DMS 273 (cell line): ENCODE results near the gene BGN.

Source experiments
- DNase-seq: peaks from one replicate; lab custom pipeline; 2025; ENCODE audit not compliant: unreplicated experiment; lab: John Stamatoyannopoulos, UW

The BGN gene

GRCh38 chrX:153502131-153502530 lies 7.4 kb downstream of the BGN start:
- DNase-seq: no peak

GRCh38 chrX:153502796-153503195 lies 8.0 kb downstream of the BGN start:
- no peak for DNase-seq

GRCh38 chrX:153504445-153505016 lies 9.8 kb downstream of the BGN start:
- DNase-seq: no peak

GRCh38 chrX:153505361-153505760 lies 10.6 kb downstream of the BGN start:
- no peak for DNase-seq

- peak; percentile 97 for DNase-seq
These were observed 12.9 kb downstream of the BGN start for GRCh38 chrX:153507484-153508178.

GRCh38 chrX:153509592-153509991 lies 14.8 kb downstream of the BGN start:
- DNase-seq: no peak

GRCh38 chrX:153510383-153510782 lies 15.6 kb downstream of the BGN start:
- DNase-seq: no peak

- DNase-seq: peak; percentile 86
These were observed 17.2 kb downstream of the BGN start for GRCh38 chrX:153511784-153512500.

GRCh38 chrX:153512501-153512893 lies 17.7 kb downstream of the BGN start:
- DNase-seq: no peak

GRCh38 chrX:153513265-153513664 lies 18.5 kb downstream of the BGN start:
- no peak for DNase-seq

- no peak for DNase-seq
These were observed 19.5 kb downstream of the BGN start for GRCh38 chrX:153514259-153514658.

- no peak for DNase-seq
These were observed 20.7 kb downstream of the BGN start for GRCh38 chrX:153515435-153515834.

- DNase-seq: no peak
These were observed 21.3 kb downstream of the BGN start for GRCh38 chrX:153516073-153516472.

- peak; percentile 67 for DNase-seq
These were observed 22.6 kb downstream of the BGN start, which contains the start of gene ATP2B3 for GRCh38 chrX:153517423-153517822. ATP2B3 (plus strand) TSS chrX:153517642; CDS start chrX:153536248, 18,606 bp downstream.

- DNase-seq: no peak
These were observed 23.4 kb downstream of the BGN start for GRCh38 chrX:153517946-153518834.

- DNase-seq: peak; percentile 81
These were observed 24.9 kb downstream of the BGN start for GRCh38 chrX:153519569-153520286.

GRCh38 chrX:153520287-153520917 lies 25.6 kb downstream of the BGN start:
- DNase-seq: peak; percentile 70

GRCh38 chrX:153521034-153521433 lies 26.3 kb downstream of the BGN start:
- DNase-seq: peak; percentile 98

- DNase-seq: peak; percentile 47
These were observed 27.5 kb downstream of the BGN start for GRCh38 chrX:153522259-153522658.

GRCh38 chrX:153523269-153523668 lies 28.5 kb downstream of the BGN start:
- DNase-seq: no peak
